HepG2 (cell line): ENCODE data around the gene TMX1. TPM values are rescaled to one million over a fixed set of nuclear protein-coding genes. Genes with fewer than 3 reads are reported as not detected.

Experiments
- ATAC-seq: fragments of 200-7000 bp; cut with Tn5 transposase; 3 replicates; pipeline ENCODE4 v1.9.1; 2020; ENCODE audit warnings: mild to moderate bottlenecking, moderate library complexity
- BruUV-seq: library from RNA; stranded (reverse); fragments of 400-500 nt; replicated peaks from 2 replicates; lab custom pipeline; 2021; lab: Mats Ljungman, UMichigan
- CTCF ChIA-PET: fragments of 300-600 bp; formaldehyde crosslinking; extraction: SDS; loops from one replicate; lab custom pipeline; 2021; ENCODE audit warnings: low total read pairs, inconsistent platforms, low intra/inter-chr PET ratio; lab: Yijun Ruan, JAX
- POLR2A ChIA-PET: fragments of 350-600 bp; sonication (Branson Sonifier 250); formaldehyde crosslinking; loops from one replicate; lab custom pipeline; 2020; ENCODE audit warnings: antibody characterized with exemption, inconsistent platforms; lab: Yijun Ruan, JAX
- DNase-seq: peaks from one replicate; pipeline ENCODE4 v3.0.0-alpha.2; 2015; ENCODE audit warnings: low spot score
- FAIRE-seq: peaks from 3 replicates; lab custom pipeline; 2011; peaks lifted over from hg19 to GRCh38; lab: Jason Lieb, UNC
- H2AFZ ChIP-seq: one replicate; pipeline ENCODE4 v1.6.1; 2011; ENCODE audit warnings: low read length, inconsistent platforms
- H3K27ac ChIP-seq: fragments of 300-600 bp; 3 replicates; pipeline ENCODE4 v1.8.0; 2011; ENCODE audit warnings: mixed run types, mild to moderate bottlenecking, mixed read lengths, low read length, inconsistent platforms; ENCODE audit not compliant: insufficient read depth; ENCODE audit errors: extremely low read length
- H3K27me3 ChIP-seq, 2 experiments: fragments of 200-600 bp in 1 of 2; 2 replicates in 1 of 2; 3 replicates in 1 of 2; pipeline versions ENCODE4 v1.6.0 to v1.8.0; 2011; ENCODE audit warnings: low read length in 2 of 2, mild to moderate bottlenecking in 2 of 2, moderate library complexity in 2 of 2, inconsistent platforms in 1 of 2; ENCODE audit not compliant: insufficient read depth in 2 of 2, control insufficient read depth in 1 of 2
- H3K36me3 ChIP-seq, 2 experiments: fragments of 200-600 bp in 1 of 2; replicated peaks in 1 of 2; 2 replicates in 1 of 2; 3 replicates in 1 of 2; pipeline versions ENCODE4 v1.5.1 to v1.8.0; 2011; ENCODE audit warnings: low read length in 2 of 2, inconsistent platforms in 1 of 2; ENCODE audit not compliant: insufficient read depth in 2 of 2, control insufficient read depth in 1 of 2
- H3K4me1 ChIP-seq: 2 replicates; pipeline ENCODE4 v1.5.1; 2012; ENCODE audit warnings: low read length, inconsistent platforms; ENCODE audit not compliant: insufficient read depth
- H3K4me2 ChIP-seq: 2 replicates; pipeline ENCODE4 v1.6.0; 2011; ENCODE audit warnings: low read depth, low read length, inconsistent platforms
- H3K4me3 ChIP-seq, 3 experiments: fragments of 200-600 bp in 1 of 3; sonication (generic), shearing (Covaris generic) in 1 of 3; replicated peaks in 1 of 3; 2 replicates each; pipeline ENCODE4 v1.5.1; 2011 to 2016; ENCODE audit warnings: low read length in 3 of 3, inconsistent platforms in 2 of 3, low read depth in 2 of 3, mild to moderate bottlenecking in 2 of 3, control low read depth in 1 of 3, mixed read lengths in 1 of 3; ENCODE audit not compliant: insufficient read depth in 1 of 3
- H3K79me2 ChIP-seq: one replicate; pipeline ENCODE4 v1.6.1; 2011; ENCODE audit warnings: low read length, inconsistent platforms; ENCODE audit not compliant: insufficient read depth
- H3K9ac ChIP-seq: 2 replicates; pipeline ENCODE4 v1.6.0; 2011; ENCODE audit warnings: mild to moderate bottlenecking, low read depth, low read length, inconsistent platforms; ENCODE audit not compliant: insufficient read depth
- H3K9me3 ChIP-seq: 2 replicates; pipeline ENCODE4 v1.5.1; 2012; ENCODE audit warnings: mild to moderate bottlenecking, low read length
- H4K20me1 ChIP-seq: 2 replicates; pipeline ENCODE4 v1.6.0; 2011; ENCODE audit warnings: inconsistent platforms, mild to moderate bottlenecking, low read length, moderate library complexity; ENCODE audit not compliant: insufficient read depth
- CHD4 ChIP-seq: fragments of 200-600 bp; sonication (generic); IDR thresholded peaks from 2 replicates; pipeline ENCODE4 v1.7.0; 2017; ENCODE audit warnings: mild to moderate bottlenecking, low read length, borderline replicate concordance
- PCBP2 ChIP-seq: fragments of 200-400 bp; formaldehyde crosslinking; optimal IDR thresholded peaks from 2 replicates; pipeline ENCODE3; 2018; ENCODE audit warnings: low read length, low read depth; ENCODE audit not compliant: poor library complexity, severe bottlenecking
- SMC3 ChIP-seq: IDR thresholded peaks from 2 replicates; pipeline ENCODE4 v1.6.1; 2011; ENCODE audit warnings: low read length, improper control_type of control experiment
- ZNF629 ChIP-seq: sonication (generic); formaldehyde crosslinking; conservative IDR thresholded peaks from 2 replicates; pipeline ENCODE4 v1.5.0; 2020; ENCODE audit warnings: missing genetic modification reagents
- WGBS: methylation state at CpG from one replicate; pipeline ENCODE4 v1.1.6; 2017; ENCODE audit warnings: low lambda C conversion rate; 5-methylcytosine and 5-hydroxymethylcytosine counted together
- in situ Hi-C: cut with HindIII; loops from 2 replicates; pipeline ENCODE4 v1.10.0; 2017; ENCODE audit warnings: low pct_unique_long_range_greater_than_20kb; ENCODE audit not compliant: extremely low pct_ligation_motif_present
- intact Hi-C: fragments of 100-400 bp; cut with micrococcal nuclease; formaldehyde crosslinking; loops from one replicate; pipeline ENCODE4 v1.10.0; 2022; ENCODE audit not compliant: unreplicated experiment
- polyA plus RNA-seq, 8 experiments: library from polyadenylated mRNA; depleted of rRNA in 3 of 8; stranded (reverse) in 7 of 8; unstranded in 1 of 8; fragments of >200 nt; fragmentation: Illumina TruSeq in 4 of 8; extraction: Trizol in 4 of 8; gene quantifications; 2 replicates each; pipeline versions ENCODE4 v1.2.1 to v1.2.3, GENCODE V29; 2011 to 2016; ENCODE audit warnings: low read depth in 4 of 8, missing spikeins in 1 of 8, mixed read lengths in 1 of 8; ENCODE audit not compliant: insufficient read depth in 1 of 8
- total RNA-seq, 5 experiments: library from RNA; depleted of rRNA; stranded (reverse); fragments of >200 nt; fragmentation: Illumina TruSeq; extraction: Trizol; gene quantifications; 2 replicates each; pipeline ENCODE4 v1.2.3, GENCODE V29; 2016; ENCODE audit warnings: low read depth in 1 of 5
- TF ChIP-seq, protein P1 (sequence below): sonication (generic); formaldehyde crosslinking; IDR thresholded peaks from 2 replicates; pipeline ENCODE4 v1.5.0; 2020; ENCODE audit warnings: mild to moderate bottlenecking, missing genetic modification reagents, borderline replicate concordance

TMX1 gene
- total and polyA plus RNA-seq, 2 of the 13 experiments (the other 11 are each of a cell fraction or from before 2014, with no cell fraction given), result 23.0 to 56.8 TPM

DNA sequence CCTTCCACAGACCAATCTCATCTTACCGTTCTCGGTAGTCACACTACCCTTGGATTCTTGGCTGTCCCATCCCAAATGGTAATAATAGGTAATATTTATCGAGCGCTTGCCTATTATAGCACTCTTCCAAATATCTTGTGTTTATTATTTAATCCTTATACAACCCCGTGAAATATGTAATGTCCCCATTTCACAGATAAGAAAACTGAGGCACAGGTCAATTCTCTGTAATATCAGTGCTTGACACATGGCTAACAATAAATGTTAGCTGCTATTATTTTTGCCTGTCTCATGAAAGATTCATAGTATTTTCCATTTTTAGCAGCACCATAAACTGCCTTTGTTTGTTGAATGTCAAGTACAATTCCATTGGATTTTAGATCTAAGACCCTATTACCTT, 4.5 kb downstream of the TMX1 start:
- no TSS peak for BruUV-seq
- Histone ChIP-seq H3K9me3 (no peaks in the 10 kb centered on the region), H3K36me3 (peaks cover 13 to 44% of the 10 kb centered on the region in 2 experiments), H3K4me2 (no peak overlapping the region), H4K20me1 (no peaks in the 10 kb centered on the region; the same call in 1 of the 2 replicates), H3K4me1 (peaks cover 25% of the 10 kb centered on the region), H3K27me3 (no peaks in the 10 kb centered on the region; a peak in 1 of 5 replicates), H3K9ac (no peak overlapping the region), H3K79me2 (peaks cover 52% of the 10 kb centered on the region), H2AFZ (no peak overlapping the region), H3K27ac (no peak overlapping the region), H3K4me3 (no peak overlapping the region)
- ATAC-seq (no peak), FAIRE-seq (no peak), DNase-seq (no peak)
- CTCF ChIA-PET, result no interaction called here
- WGBS, result 97% methylated on average over 5 of the region's 5 CpGs
- in situ Hi-C loops, result no loop called here
- POLR2A ChIA-PET, result no interaction called here
- no peak for TF ChIP-seq SMC3
- TF ChIP-seq, protein P1, sequence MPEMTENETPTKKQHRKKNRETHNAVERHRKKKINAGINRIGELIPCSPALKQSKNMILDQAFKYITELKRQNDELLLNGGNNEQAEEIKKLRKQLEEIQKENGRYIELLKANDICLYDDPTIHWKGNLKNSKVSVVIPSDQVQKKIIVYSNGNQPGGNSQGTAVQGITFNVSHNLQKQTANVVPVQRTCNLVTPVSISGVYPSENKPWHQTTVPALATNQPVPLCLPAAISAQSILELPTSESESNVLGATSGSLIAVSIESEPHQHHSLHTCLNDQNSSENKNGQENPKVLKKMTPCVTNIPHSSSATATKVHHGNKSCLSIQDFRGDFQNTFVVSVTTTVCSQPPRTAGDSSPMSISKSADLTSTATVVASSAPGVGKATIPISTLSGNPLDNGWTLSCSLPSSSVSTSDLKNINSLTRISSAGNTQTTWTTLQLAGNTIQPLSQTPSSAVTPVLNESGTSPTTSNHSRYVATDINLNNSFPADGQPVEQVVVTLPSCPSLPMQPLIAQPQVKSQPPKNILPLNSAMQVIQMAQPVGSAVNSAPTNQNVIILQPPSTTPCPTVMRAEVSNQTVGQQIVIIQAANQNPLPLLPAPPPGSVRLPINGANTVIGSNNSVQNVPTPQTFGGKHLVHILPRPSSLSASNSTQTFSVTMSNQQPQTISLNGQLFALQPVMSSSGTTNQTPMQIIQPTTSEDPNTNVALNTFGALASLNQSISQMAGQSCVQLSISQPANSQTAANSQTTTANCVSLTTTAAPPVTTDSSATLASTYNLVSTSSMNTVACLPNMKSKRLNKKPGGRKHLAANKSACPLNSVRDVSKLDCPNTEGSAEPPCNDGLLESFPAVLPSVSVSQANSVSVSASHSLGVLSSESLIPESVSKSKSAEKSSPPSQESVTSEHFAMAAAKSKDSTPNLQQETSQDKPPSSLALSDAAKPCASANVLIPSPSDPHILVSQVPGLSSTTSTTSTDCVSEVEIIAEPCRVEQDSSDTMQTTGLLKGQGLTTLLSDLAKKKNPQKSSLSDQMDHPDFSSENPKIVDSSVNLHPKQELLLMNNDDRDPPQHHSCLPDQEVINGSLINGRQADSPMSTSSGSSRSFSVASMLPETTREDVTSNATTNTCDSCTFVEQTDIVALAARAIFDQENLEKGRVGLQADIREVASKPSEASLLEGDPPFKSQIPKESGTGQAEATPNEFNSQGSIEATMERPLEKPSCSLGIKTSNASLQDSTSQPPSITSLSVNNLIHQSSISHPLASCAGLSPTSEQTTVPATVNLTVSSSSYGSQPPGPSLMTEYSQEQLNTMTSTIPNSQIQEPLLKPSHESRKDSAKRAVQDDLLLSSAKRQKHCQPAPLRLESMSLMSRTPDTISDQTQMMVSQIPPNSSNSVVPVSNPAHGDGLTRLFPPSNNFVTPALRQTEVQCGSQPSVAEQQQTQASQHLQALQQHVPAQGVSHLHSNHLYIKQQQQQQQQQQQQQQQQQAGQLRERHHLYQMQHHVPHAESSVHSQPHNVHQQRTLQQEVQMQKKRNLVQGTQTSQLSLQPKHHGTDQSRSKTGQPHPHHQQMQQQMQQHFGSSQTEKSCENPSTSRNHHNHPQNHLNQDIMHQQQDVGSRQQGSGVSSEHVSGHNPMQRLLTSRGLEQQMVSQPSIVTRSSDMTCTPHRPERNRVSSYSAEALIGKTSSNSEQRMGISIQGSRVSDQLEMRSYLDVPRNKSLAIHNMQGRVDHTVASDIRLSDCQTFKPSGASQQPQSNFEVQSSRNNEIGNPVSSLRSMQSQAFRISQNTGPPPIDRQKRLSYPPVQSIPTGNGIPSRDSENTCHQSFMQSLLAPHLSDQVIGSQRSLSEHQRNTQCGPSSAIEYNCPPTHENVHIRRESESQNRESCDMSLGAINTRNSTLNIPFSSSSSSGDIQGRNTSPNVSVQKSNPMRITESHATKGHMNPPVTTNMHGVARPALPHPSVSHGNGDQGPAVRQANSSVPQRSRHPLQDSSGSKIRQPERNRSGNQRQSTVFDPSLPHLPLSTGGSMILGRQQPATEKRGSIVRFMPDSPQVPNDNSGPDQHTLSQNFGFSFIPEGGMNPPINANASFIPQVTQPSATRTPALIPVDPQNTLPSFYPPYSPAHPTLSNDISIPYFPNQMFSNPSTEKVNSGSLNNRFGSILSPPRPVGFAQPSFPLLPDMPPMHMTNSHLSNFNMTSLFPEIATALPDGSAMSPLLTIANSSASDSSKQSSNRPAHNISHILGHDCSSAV (CRISPR knock-in tag), result no peak
- TF ChIP-seq PCBP2, result no peak
- peak; percentile 88; the same call in 1 of the 2 replicates for TF ChIP-seq CHD4
- TF ChIP-seq ZNF629 (CRISPR knock-in tag), result peak; percentile 89
- intact Hi-C loops, result no loop called here
